ENCODE data around the gene MTFR2.

MTFR2 gene

DNA sequence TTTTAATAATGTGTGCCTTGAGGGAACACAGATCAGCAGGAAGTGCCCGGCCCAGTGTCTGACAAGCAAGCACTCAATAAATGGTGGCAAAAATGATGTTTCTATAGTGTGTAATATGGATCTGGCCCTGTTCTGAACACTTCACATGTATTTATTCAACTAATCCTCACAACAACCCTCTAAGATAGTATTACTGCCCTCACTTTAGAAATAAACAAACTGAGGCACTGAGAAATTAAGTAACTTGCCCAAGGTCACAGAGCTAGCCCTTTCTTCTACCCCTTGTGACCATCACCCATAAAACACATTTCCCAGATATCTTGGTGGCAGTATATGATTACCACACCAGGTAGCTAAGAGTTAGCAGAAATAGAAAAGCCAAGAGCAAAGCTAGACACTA, 12.8 kb upstream of the MTFR2 start:
- in situ Hi-C loops (cut with HindIII; ENCODE audit: low pct_unique_long_range_greater_than_20kb, low sequenced_read_pairs) = no loop called here
- DNase-seq (ENCODE audit: low read depth in 1 of 2, low spot score in 1 of 2) = no peak
- no peak for TF ChIP-seq JUND (IDR thresholded peaks at IDR 0.05; ENCODE audit: low read depth)

DNA sequence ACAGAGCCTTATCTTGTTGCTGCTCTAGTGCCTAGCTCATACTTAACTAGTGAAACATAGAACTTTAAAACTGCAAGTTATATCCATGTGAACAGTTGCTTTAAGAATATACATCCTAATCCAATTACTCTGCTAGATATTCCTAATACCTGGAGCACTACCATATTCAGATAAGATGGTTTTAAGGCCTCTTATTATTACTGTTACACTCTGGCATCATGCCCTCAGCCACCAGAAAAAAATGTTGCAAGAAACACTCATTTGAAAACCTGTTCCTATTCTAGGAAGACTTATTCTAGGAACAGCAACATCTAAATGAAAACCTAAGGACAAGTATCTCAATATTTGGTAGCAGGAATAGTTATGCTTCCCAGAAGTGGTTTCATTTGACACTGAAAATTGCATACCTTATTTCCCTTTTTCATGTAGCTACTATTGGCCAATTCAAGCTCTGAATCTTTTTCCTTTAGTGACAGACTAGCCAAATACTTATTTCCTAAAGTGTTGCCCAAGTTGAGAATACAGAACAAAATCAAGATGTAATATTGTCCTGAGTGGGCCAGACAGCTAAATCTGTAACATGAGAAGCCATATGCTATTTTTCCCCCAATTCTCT, 4.8 kb upstream of the MTFR2 start:
- in situ Hi-C loops (cut with HindIII; ENCODE audit: low pct_unique_long_range_greater_than_20kb, low sequenced_read_pairs) = no loop called here
- TF ChIP-seq JUND (IDR thresholded peaks at IDR 0.05; ENCODE audit: low read depth) = no peak
- no peak for DNase-seq (ENCODE audit: low read depth in 1 of 2, low spot score in 1 of 2)

DNA sequence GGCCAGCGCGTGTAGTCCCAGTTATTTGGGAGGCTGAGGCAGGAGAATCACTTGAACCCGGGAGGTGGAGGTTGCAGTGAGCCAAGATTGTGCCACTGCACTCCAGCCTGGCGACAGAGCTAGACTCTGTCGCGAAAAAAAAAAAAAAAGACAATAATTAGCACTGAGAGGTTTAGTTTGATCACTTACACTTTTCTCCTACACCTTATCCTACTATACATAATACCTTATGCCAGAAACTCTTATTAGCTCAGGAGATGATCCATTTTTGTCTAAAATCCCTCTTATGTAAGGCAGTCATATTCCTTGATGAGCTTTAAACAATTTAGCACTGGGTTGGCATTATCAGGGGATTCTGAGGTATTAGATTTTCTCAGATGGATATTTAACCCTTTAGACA, 3.6 kb upstream of the MTFR2 start:
- in situ Hi-C loops (cut with HindIII; ENCODE audit: low pct_unique_long_range_greater_than_20kb, low sequenced_read_pairs) = no loop called here
- DNase-seq (ENCODE audit: low read depth in 1 of 2, low spot score in 1 of 2) = no peak
- TF ChIP-seq JUND (IDR thresholded peaks at IDR 0.05; ENCODE audit: low read depth) = no peak

DNA sequence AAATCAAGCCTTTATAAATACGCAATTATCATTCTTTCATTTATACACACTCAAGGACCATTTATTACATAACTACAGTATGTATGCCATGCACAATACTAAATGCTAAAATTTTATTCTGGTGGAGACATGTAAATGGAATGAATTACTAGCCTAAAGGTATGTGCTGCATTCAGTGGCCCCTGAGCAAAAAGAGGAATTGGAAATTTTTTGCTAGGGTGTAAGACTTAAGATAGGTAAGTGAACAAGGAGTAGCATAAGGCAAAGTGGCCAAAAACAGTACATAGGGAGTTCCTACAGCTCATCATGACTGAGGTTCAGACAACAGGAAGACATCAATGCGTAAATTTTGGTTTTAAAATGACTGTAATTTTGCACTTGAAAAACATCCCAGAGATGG, 2.3 kb upstream of the MTFR2 start:
- TF ChIP-seq JUND (IDR thresholded peaks at IDR 0.05; ENCODE audit: low read depth) = no peak
- DNase-seq (ENCODE audit: low read depth in 1 of 2, low spot score in 1 of 2) = no peak
- in situ Hi-C loops (cut with HindIII; ENCODE audit: low pct_unique_long_range_greater_than_20kb, low sequenced_read_pairs) = no loop called here

DNA sequence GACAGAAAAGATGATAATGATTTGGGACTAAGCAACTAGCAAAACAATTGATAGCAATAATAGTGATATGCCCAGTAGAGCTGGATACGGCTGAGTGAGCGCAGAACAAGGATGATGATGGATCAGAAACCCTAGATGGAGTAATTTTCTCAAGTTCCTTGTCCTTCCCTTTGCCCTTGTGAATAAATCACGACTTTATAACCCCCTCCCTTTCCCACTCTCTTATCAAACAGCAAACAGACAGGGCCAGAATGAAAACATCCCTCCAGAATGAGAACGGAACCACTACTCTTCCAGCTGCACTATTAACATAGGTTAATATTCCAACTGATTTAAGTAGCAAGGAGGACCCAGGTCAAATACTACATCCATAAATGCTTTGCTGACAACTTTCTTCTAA, 1.3 kb upstream of the MTFR2 start:
- no peak for TF ChIP-seq JUND (IDR thresholded peaks at IDR 0.05; ENCODE audit: low read depth)
- no peak for DNase-seq (ENCODE audit: low read depth in 1 of 2, low spot score in 1 of 2)
- in situ Hi-C loops (cut with HindIII; ENCODE audit: low pct_unique_long_range_greater_than_20kb, low sequenced_read_pairs) = no loop called here

DNA sequence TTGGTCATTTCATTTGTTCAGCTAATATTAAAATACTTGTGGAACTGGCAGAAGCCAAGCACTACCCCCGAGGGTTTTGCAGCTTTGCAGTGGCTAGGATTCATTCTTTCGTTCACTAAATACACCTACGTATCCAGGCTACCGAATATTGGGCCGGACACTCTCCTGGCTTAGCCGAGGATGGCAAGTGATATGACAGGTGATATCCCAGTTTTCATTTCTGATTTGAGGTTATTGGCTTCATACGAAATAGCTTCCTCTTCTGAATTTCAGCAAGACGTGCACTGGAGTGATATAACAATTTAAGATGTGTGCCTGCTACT, 536 bp upstream of the MTFR2 start:
- DNase-seq (ENCODE audit: low read depth in 1 of 2, low spot score in 1 of 2) = no peak
- no peak for TF ChIP-seq JUND (IDR thresholded peaks at IDR 0.05; ENCODE audit: low read depth)
- in situ Hi-C loops (cut with HindIII; ENCODE audit: low pct_unique_long_range_greater_than_20kb, low sequenced_read_pairs) = no loop called here

DNA sequence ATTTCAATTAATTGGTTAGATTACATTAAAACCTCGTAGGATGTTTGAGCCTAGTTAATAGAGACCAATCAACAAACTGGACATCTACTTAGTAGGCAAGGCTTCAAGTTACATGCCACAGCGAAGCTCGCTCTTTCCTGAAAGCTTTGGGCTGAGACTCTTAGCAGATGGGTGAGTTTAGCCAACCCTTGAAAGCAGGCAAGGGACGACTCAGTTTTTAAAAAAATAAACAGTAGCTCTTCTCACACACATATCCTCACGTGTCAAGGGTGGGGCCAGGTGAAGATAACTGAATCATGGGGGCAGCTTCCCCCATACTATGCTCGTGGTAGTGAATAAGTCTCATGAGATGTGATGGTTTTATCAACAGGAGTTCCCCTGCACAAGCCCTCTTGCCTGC, 775 bp downstream of the MTFR2 start:
- DNase-seq (ENCODE audit: low read depth in 1 of 2, low spot score in 1 of 2) = no peak
- no peak for TF ChIP-seq JUND (IDR thresholded peaks at IDR 0.05; ENCODE audit: low read depth)
- in situ Hi-C loops (cut with HindIII; ENCODE audit: low pct_unique_long_range_greater_than_20kb, low sequenced_read_pairs) = no loop called here

DNA sequence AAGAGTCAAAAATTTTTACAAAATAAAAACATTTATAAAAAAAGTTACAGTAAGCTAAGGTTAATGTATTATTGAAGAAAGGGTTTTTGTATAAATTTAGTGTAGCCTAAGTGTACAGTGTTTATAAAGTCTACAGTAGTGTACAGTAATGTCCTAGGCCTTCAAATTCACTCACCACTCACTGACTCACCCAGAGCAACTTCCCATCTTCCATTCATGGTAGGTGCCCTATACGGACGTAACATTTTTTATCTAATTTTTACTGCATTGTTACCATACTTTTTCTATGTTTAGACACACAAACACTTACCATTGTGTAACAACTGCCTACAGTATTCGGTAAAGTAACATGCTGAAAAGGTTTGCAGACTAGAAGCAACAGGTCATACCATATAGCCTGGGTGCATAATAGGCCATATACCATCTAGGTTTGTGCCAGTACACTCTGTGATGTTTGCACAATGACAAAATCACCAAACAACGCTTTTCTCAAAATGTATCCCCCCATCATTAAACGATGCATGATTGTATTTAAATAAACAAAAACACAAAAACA, 6.0 kb downstream of the MTFR2 start:
- in situ Hi-C loops (cut with HindIII; ENCODE audit: low pct_unique_long_range_greater_than_20kb, low sequenced_read_pairs) = no loop called here
- DNase-seq (ENCODE audit: low read depth in 1 of 2, low spot score in 1 of 2) = no peak
- no peak for TF ChIP-seq JUND (IDR thresholded peaks at IDR 0.05; ENCODE audit: low read depth)

DNA sequence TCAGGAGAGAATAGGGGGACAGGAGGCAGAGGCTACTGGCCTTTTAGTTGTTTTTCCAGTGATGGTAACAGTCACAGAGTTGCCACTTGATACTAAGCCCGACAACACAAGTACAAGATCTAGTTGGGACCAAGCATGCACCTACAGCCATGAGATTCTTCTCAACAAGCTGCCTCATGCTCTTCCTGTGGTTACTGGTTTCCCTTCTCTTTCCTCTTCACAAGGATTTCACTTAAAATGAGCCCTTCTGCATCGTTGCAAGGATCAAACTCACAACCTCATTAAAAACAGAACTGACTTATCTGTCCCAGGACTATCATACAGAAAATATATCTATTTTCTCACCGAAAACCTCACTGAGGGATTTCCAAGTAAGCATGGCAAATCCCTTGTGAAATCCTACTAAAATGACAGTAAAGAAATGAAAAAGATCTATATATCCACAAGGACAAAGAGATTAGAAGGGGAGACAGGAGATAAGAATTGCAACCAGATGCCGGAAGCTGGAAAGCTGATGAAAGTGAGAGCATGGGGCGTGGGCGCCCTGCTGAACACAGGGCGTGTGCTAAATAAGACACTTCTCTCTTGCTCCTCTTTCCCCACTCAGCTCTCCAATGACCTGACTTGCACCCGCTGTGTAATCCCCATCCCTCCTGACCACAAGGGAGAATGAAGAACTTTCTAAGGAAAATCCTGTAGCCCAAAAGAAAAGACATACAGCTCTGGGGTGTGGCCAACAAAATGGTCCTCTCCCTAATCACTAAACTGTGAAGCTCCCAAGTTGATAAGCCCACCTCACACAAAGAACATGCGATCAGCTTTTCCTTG, 13.4 kb downstream of the MTFR2 start:
- in situ Hi-C loops (cut with HindIII; ENCODE audit: low pct_unique_long_range_greater_than_20kb, low sequenced_read_pairs) = no loop called here
- TF ChIP-seq JUND (IDR thresholded peaks at IDR 0.05; ENCODE audit: low read depth) = no peak
- no peak for DNase-seq (ENCODE audit: low read depth in 1 of 2, low spot score in 1 of 2)

DNA sequence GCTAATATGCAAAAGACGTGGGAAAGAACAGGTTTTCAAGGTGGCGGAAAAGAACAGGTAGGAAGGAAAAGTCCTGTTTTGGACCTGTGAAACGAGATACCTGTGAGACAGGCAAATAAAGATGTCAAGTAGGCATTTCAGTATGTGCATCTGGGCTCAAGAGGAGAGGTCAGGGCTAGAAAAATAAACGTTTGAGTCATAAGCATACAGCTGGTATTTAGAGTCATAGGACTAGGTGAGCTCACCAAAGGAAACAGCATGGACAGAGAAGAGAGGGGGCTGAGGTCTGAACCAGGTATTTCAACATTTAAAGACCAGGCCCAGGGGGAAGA, 14.9 kb downstream of the MTFR2 start:
- DNase-seq (ENCODE audit: low read depth in 1 of 2, low spot score in 1 of 2) = no peak
- in situ Hi-C loops (cut with HindIII; ENCODE audit: low pct_unique_long_range_greater_than_20kb, low sequenced_read_pairs) = no loop called here
- no peak for TF ChIP-seq JUND (IDR thresholded peaks at IDR 0.05; ENCODE audit: low read depth)

DNA sequence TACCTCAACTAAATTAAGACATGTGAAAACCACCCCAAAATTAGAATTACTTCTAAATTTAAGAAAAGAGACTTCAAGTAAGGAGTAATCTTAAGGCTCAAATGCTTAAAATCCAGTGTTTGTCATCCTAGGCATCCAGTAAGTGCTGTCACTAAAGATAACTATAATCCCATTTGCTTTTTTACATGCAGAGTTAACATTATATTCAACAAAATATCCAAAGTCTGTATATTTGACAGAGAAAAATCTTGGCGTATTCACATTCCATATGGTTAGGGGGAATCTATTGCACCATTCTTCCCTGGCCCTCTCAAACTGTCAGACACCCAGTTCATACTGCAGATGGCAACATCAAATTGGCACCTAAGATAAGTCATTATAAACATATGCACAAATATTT, 17.4 kb downstream of the MTFR2 start:
- in situ Hi-C loops (cut with HindIII; ENCODE audit: low pct_unique_long_range_greater_than_20kb, low sequenced_read_pairs) = no loop called here

DNA sequence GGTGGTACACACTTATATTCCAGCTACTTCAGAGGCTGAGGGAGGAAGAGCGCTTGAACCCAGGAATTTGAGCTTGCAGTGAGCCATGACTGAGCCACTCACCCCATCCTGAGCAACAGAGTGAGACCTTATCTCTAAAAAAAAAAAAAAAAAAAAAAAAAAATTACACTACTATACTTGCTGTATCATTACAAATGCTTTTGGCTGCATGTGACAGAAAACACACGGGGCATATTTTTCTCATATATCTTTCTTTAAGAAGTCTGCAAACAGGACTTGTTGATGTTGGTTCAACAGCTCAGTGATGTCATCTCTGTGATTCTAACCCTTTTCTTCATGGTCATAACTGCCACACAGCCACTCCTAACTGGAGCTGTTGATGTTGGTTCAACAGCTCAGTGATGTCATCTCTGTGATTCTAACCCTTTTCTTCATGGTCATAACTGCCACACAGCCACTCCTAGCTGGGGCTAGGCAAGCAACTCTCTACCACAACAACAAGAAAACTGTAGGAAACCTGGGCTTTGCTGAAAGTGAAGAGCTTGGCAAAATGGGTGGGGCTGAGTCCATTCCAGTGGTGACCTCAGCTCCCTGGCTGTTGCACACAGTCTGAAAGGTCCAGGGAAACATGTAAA, 19.8 kb downstream of the MTFR2 start:
- no peak for TF ChIP-seq JUND (IDR thresholded peaks at IDR 0.05; ENCODE audit: low read depth)
- no peak for DNase-seq (ENCODE audit: low read depth in 1 of 2, low spot score in 1 of 2)
- in situ Hi-C loops (cut with HindIII; ENCODE audit: low pct_unique_long_range_greater_than_20kb, low sequenced_read_pairs) = no loop called here

More for the DNA sequence above, 17.4 kb downstream of the MTFR2 start:
- no peak for DNase-seq (ENCODE audit: low read depth in 1 of 2, low spot score in 1 of 2)
- no peak for TF ChIP-seq JUND (IDR thresholded peaks at IDR 0.05; ENCODE audit: low read depth)

DNA sequence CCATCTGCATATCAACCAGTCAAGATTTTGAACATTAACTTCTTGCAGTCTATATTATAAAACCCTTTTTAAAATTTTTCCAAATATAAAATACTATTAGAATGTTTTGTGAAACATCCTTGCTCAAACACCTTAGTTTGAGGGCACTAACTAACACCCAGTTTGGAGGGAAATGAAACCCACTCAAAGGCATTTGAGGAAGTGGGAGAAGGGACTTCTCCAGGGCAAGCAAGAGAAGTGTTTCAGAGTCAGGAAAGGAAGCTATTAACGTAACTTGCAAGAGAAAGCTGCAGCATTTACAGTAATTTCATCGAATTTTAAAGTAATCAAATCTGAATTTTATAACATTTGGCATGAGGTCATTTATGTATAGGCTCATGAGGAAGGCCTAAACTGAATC, 21.3 kb downstream of the MTFR2 start:
- no peak for TF ChIP-seq JUND (IDR thresholded peaks at IDR 0.05; ENCODE audit: low read depth)
- in situ Hi-C loops (cut with HindIII; ENCODE audit: low pct_unique_long_range_greater_than_20kb, low sequenced_read_pairs) = no loop called here
- DNase-seq (ENCODE audit: low read depth in 1 of 2, low spot score in 1 of 2) = no peak

All from T47D (cell line).